HFFc6 (cell line): ENCODE results near the gene EDEM3. TPM values are rescaled to one million over a fixed set of nuclear protein-coding genes. Genes with fewer than 3 reads are reported as not detected.
"Not testable (repeated sequence)": the region's sequence is repeated elsewhere in the genome, so short reads cannot be mapped to it uniquely, and the experiment has no call there.

ENCODE experiments used
- DNase-seq: peaks from one replicate; pipeline ENCODE4 v3.0.0-alpha.2; 2018
- H3K27ac Mint-ChIP-seq: 2 replicates; pipeline ENCODE4 v1.8.0; 2020; ENCODE audit warnings: mild to moderate bottlenecking, mixed read lengths
- H3K27me3 Mint-ChIP-seq: 2 replicates; pipeline ENCODE4 v1.8.0; 2021; ENCODE audit warnings: mild to moderate bottlenecking, moderate library complexity, mixed read lengths; ENCODE audit not compliant: insufficient read depth
- H3K36me3 Mint-ChIP-seq: 2 replicates; pipeline ENCODE4 v1.8.0; 2021; ENCODE audit warnings: low read depth, mixed read lengths
- H3K4me1 Mint-ChIP-seq: 2 replicates; pipeline ENCODE4 v1.8.0; 2020; ENCODE audit warnings: low read depth, mixed read lengths
- H3K4me3 Mint-ChIP-seq: 2 replicates; pipeline ENCODE4 v1.8.0; 2020; ENCODE audit warnings: mild to moderate bottlenecking, moderate library complexity, mixed read lengths
- H3K9me3 Mint-ChIP-seq: 2 replicates; pipeline ENCODE4 v1.8.0; 2020; ENCODE audit warnings: mild to moderate bottlenecking, mixed read lengths
- CTCF ChIP-seq: fragments of 200-600 bp; sonication (generic); IDR thresholded peaks from 2 replicates; pipeline ENCODE4 v1.5.0; 2021; ENCODE audit warnings: antibody characterized with exemption, mild to moderate bottlenecking
- total RNA-seq, 6 experiments: library from RNA; stranded (reverse); fragmentation: NEBNext Ultra II Directional; extraction: Animal tissue kit (Norgen Biotek cat#: 25700); gene quantifications; 2 replicates in 1 of 6; 3 replicates in 5 of 6; pipeline ENCODE4 v1.2.3, GENCODE V29; 2021

The EDEM3 gene
- total RNA-seq, 6 experiments from 2014 or later: 29.9 to 38.6 (median 32.3) TPM

GRCh38 chr1:184691719-184692324 is 62.8 kb downstream of the EDEM3 start:
- peaks cover 22% of the 10 kb centered on the region for H3K4me1 Mint-ChIP-seq
- TF ChIP-seq CTCF: peak; percentile 86
- H3K4me3 Mint-ChIP-seq: no peak overlapping the region
- H3K36me3 Mint-ChIP-seq: no peaks in the 10 kb centered on the region
- DNase-seq: peak; percentile 49
- H3K27me3 Mint-ChIP-seq: no peaks in the 10 kb centered on the region; the same call in 1 of the 2 replicates
- peak overlapping the region; percentile 26; the same call in 1 of the 2 replicates for H3K27ac Mint-ChIP-seq
- H3K9me3 Mint-ChIP-seq: no peaks in the 10 kb centered on the region

GRCh38 chr1:184686540-184686939 is 68.1 kb downstream of the EDEM3 start:
- no peak overlapping the region for H3K27ac Mint-ChIP-seq
- no peaks in the 10 kb centered on the region; the same call in 1 of the 2 replicates for H3K27me3 Mint-ChIP-seq
- peaks cover 4% of the 10 kb centered on the region for H3K36me3 Mint-ChIP-seq
- TF ChIP-seq CTCF: no peak
- no peak overlapping the region for H3K4me3 Mint-ChIP-seq
- H3K9me3 Mint-ChIP-seq: peaks cover 9% of the 10 kb centered on the region
- peaks cover 2% of the 10 kb centered on the region for H3K4me1 Mint-ChIP-seq
- no peak for DNase-seq

- Mint-ChIP-seq H3K4me3 (no peak overlapping the region), H3K36me3 (peaks cover 17% of the 10 kb centered on the region), H3K9me3 (peaks cover 23% of the 10 kb centered on the region), H3K27me3 (peaks cover 1% of the 10 kb centered on the region), H3K27ac (no peak overlapping the region), H3K4me1 (no peaks in the 10 kb centered on the region; the same call in 1 of the 2 replicates)
- DNase-seq: no peak
- no peak for TF ChIP-seq CTCF
Observed at GRCh38 chr1:184685116-184685515, 69.5 kb downstream of the EDEM3 start.

- Mint-ChIP-seq H3K9me3 (peaks cover 23% of the 10 kb centered on the region), H3K27ac (no peak overlapping the region), H3K4me3 (no peak overlapping the region), H3K4me1 (no peaks in the 10 kb centered on the region; the same call in 1 of the 2 replicates), H3K27me3 (peaks cover 1% of the 10 kb centered on the region), H3K36me3 (peaks cover 17% of the 10 kb centered on the region)
- TF ChIP-seq CTCF: no peak
- no peak for DNase-seq
Observed at GRCh38 chr1:184684285-184685074, 70.2 kb downstream of the EDEM3 start.

- no peak for DNase-seq
- H3K27me3 Mint-ChIP-seq: peaks cover 1% of the 10 kb centered on the region; the same call in 1 of the 2 replicates
Observed at GRCh38 chr1:184682956-184683355, 71.7 kb downstream of the EDEM3 start.

GRCh38 chr1:184680611-184681225 is 73.9 kb downstream of the EDEM3 start:
- H3K4me1 Mint-ChIP-seq, H3K4me3 Mint-ChIP-seq, H3K27ac Mint-ChIP-seq, H3K27me3 Mint-ChIP-seq, DNase-seq: not testable (repeated sequence)
- peaks cover 17% of the 10 kb centered on the region for H3K36me3 Mint-ChIP-seq
- peaks cover 23% of the 10 kb centered on the region for H3K9me3 Mint-ChIP-seq

More at GRCh38 chr1:184682956-184683355, 71.7 kb downstream of the EDEM3 start:
- TF ChIP-seq CTCF: no peak
- H3K36me3 Mint-ChIP-seq: peaks cover 17% of the 10 kb centered on the region
- H3K27ac Mint-ChIP-seq: no peak overlapping the region
- peaks cover 23% of the 10 kb centered on the region for H3K9me3 Mint-ChIP-seq
- no peak overlapping the region for H3K4me3 Mint-ChIP-seq
- no peaks in the 10 kb centered on the region; the same call in 1 of the 2 replicates for H3K4me1 Mint-ChIP-seq

- H3K27me3 Mint-ChIP-seq, DNase-seq, H3K27ac Mint-ChIP-seq, H3K4me3 Mint-ChIP-seq, H3K4me1 Mint-ChIP-seq: not testable (repeated sequence)
- Mint-ChIP-seq H3K36me3 (peaks cover 17% of the 10 kb centered on the region), H3K9me3 (peaks cover 23% of the 10 kb centered on the region)
Observed at GRCh38 chr1:184679472-184679871, 75.2 kb downstream of the EDEM3 start.
